HG03378 (cell line): Measurements from ENCODE around the gene MOV10L1.
"Not testable (repeated sequence)": the region's sequence is repeated elsewhere in the genome, so short reads cannot be mapped to it uniquely, and the experiment has no call there.

Source experiments
- ATAC-seq: cut with Tn5 transposase; IDR thresholded peaks from one replicate; pipeline ENCODE4 v1.9.1; 2021; ENCODE audit warnings: mild to moderate bottlenecking, moderate library complexity; ENCODE audit not compliant: unreplicated experiment

The MOV10L1 gene

DNA sequence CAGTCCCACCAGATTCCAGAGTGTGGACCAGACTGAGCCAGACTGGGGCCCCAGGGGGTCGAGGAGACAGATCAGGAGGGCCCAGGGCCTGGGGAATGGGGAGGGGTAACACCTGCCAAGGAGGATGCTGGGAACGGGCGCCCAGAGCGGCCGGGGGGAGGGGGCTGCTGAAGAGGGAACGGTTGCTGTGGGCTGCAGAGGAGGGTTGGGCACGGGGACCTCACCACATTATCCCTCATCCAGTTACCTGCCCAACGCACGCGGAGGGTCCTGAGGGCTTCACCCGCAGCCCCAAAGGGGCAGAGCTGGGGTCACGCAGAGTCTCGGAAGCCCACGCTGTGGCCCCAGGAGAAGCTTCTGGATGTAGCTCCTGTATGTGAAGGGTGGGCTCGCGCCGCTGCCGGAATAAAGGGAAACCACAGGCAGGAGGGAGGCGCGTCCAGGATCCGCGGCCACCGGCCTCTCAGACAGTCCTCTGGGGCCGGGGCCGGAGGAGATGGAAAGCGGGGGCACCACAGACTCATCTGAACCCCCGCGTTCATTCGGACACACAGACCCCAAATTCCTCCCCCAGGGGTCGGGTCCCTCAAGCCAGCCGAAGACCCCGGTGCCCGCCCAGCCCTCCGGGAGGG lies 110.1 kb downstream of the MOV10L1 start:
- no peak for ATAC-seq

DNA sequence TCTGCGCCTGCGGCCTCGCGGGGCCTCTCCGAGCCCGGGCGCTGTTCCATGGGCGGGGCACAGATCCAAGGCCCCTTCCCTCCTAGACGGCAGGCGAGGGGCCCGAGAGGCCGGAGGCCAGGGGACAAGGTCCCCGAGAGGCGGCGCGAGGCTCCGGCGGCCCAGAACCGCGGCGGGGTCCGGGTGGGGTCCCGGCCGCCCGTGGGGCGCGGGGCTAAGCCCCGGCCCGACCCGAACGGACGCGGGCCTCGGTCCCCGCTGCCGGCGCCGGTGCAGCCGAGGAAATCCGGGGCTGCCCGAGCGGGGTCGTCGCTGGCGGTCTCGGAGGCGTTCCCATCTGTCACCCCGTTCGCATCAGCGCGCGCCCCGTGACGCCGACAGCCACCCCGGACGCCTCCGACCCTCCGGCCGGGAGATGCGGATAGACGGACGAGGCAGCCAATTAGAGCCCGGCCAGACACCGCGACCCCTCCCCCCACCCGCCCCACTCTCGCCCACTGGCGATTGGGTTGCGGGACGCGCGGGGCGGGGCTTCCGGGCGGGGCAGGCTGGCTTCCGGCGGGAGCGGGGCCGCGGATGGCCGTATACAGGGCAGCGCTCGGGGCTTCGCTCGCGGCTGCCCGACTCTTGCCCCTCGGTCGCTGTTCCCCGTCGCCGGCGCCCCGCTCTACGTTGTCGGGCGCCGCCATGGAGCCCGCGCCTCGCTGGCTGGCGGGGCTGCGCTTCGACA lies 110.8 kb downstream of the MOV10L1 start, which contains the start of gene SELENOO:
TSS of gene SELENOO (plus strand) at position 551 of the 730 bp plus-strand sequence. CDS start at position 577, 26 bp downstream.
- ATAC-seq, result no peak

DNA sequence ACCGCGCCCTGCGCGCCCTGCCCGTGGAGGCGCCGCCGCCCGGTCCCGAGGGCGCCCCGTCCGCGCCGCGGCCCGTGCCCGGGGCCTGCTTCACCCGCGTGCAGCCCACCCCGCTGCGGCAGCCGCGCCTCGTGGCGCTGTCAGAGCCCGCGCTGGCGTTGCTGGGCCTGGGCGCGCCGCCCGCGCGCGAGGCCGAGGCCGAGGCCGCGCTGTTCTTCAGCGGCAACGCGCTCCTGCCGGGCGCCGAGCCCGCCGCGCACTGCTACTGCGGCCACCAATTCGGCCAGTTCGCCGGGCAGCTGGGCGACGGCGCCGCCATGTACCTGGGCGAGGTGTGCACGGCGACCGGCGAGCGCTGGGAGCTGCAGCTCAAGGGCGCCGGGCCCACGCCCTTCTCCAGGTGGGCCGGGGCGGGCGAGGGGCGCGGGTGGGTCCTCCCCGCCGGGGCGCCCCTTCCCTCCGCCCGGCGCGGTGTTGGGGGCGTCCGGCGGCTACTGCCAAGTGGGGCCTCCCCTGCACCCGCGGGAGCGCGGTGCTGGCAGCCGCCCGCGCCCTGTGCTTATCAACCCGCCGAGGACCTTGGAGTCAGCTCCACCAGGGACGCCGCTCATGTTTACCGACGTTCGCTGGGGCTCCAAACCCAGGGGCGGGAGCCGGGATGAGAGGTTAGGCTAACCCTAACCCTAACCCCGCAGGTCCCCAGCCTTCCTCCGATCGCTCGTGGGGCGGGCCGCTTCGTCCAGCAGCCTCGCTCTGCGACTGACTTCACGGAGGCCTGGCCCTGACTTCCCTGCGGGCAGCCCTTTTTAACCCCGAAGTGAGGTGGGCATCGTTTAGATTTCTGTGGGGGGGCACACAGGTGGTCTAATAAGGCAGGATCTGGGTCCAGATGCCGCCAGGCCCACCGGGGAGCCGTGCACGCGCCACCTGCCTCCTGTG lies 111.7 kb downstream of the MOV10L1 start:
- no peak for ATAC-seq

DNA sequence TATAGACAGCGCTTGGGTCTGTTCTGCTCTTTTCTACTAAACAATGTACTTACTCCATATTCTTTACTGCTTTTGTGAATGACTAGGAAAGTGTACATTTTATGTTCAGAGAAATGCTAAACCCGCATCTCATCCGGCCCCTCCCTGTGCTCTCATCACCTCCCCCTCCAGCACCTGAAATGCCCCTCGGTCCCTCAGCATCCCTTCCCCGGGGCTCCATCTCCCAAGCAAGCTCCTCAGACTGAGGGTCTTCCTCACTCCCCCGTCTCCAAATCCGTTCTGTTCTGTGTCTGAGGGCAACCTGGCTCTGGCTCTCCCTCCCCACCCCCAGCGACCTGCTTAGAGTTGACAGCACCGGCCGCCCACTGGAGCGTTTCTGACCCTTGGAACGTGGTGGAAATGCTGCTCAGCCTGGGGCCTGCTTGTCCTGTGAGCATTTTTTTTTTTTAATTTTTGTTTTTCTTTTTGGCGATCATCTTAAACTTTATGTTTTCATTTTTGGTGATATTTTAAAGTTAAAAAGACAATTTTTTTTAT lies 112.4 kb downstream of the MOV10L1 start:
- ATAC-seq, result no peak

DNA sequence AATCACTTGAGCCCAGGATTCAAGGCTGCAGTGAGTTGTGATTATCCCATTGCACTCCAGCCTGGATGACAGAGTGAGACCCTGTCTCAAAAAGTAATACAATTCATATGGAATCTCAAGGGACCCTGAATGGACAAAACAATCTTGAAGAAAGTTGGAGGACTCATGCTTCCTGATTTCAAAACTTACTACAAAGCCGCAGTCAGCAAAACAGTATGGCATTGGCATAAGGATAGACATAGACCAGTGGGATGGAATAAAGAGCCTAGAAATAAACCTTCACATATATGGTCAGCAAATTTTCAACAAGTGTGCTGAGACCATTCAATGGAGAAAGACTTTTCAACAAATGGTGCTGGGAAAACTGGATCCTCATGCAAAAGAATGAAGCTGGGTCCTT lies 113.5 kb downstream of the MOV10L1 start:
- no peak for ATAC-seq

DNA sequence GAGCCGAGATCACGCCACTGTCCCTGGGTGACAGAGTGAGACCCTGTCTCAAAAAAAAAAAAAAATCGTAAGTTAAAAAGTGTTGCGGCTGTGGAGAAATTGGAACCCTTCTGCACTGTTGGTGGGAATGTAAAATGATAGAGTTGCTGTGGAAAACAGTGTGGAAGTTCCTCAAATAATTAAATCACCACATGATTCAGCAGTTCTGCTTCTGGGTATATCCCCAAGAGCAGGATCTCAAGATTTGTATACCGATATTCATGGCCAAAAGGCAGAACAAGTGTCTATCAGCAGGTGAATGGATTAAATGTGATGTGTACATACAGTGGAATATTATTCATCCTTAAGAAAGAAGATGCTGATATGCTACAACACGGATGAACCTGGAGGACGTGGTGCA lies 114.8 kb downstream of the MOV10L1 start:
- no peak for ATAC-seq

DNA sequence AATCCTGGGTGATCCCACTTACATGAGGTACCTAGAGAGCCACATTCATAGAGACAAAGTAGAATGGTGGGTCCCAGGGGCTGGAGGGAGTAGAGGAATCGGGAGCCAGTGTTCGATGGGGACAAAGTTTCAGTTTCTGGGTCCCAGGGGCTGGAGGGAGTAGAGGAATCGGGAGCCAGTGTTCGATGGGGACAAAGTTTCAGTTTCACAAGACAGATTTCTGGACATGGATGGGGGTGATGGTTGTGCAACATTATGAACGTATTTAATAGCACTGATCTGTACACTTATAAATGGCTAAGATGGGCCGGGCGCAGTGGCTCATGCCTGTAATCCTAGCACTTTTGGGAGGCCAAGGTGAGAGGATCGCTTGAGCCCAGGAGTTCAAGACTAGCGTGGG lies 115.2 kb downstream of the MOV10L1 start:
- ATAC-seq, result not testable (repeated sequence)

DNA sequence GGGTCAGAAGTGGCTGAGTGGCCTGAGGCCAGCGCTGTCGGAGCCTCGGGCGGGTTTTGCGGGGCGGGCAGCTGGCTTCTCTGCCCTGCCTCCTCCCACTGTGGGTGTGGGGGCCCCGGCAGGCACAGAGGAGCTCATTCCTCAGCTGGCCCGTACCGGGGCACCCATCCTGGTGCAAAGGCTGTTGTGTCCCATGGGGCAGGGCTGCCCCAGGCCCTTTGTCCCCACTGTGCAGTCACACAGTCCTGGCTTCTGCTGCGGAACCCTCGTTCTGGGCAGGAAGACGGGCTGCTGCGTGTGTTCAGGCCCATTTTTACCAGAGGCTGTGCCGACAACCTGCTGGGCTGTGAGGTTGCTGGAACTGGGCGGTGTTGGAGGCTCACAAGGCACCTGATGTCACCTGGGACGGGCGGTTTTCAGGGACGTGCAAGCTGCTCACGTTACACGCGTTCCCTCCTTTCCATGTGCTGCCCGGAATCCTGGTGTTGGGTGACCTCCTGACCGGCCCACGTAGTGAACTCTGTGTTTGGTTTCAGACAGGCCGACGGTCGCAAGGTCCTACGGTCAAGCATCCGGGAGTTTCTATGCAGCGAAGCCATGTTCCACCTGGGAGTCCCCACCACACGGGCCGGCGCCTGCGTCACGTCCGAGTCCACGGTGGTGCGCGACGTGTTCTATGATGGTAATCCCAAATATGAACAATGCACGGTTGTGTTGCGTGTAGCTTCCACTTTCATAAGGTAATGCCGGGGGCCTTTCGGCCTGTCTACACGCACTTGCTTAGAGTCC lies 116.2 kb downstream of the MOV10L1 start:
- ATAC-seq, result no peak

DNA sequence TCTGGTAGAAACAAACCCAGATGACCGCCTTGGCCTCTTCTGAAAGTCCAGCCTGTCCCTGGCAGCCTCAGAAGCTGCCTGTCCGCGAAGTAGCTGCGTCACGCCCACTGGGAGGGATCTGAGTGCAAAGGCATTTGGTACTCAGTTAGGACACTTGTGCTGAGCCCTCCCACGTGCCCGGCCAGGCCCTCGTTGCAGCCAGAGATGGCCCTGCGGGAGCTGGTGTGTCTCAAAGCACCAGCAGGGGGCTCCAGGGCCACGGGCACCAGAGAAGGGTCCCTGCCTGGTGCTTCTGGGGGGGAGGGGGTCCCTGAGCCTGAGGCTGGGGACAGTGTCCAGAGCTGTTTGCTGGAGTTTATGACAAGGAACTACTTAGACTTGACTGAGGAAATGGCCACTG lies 116.8 kb downstream of the MOV10L1 start:
- no peak for ATAC-seq

DNA sequence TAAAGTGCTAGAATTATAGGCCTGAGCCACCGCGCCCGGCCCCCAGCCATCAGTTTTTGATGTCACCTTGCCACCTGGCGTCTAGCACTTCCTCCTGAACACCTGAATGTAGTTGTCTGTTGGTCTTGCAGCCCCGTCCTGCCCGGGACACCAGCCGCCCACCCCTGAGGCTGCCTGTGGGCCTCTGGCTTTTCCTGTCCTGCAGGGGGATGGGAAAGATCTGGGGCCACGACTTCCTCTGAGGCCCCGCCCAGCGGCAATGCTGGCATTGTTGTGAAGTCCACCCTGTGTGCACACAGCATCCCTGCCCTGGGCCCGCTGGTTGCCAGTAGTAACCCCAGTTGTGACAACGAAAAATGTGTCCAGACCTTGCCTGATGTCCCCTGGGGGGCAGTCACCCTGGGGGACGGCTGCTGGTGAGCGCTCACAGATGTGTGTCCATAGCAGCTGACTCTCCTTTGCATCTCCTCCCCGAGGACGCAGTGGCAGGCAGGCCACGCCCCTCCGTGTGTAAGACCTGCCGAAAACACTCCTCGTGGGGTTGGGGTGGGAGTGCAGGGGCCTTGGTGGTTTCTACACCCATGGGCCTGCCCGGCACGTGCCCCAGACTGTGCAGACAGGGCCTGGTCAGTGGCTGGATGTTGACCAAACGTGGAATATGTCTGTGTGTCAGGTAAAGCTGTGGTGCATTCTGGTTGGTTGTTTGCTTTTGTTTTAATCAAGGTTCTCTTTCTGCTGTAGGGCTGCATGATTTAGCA lies 117.8 kb downstream of the MOV10L1 start:
- no peak for ATAC-seq

DNA sequence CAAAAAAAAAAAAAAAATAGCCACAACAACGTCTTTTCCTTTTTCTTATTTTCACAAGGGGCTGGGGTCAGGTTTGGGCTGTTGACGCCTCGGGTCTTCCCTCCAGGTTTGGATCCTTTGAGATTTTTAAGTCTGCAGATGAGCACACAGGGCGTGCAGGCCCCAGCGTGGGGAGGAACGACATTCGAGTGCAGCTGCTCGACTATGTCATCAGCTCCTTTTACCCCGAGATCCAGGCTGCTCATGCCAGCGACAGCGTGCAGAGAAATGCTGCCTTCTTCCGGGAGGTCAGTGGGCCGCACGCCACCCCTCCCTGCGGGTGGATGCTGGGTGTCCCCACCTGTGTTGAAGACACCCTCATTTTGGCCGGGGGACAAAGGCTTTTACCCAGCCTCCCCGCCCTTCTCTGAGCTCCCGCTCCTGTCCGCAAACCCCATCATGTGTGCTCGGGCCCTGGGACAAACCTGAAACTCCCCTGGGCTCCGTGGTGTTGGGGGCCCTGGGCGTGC lies 118.7 kb downstream of the MOV10L1 start:
- no peak for ATAC-seq

DNA sequence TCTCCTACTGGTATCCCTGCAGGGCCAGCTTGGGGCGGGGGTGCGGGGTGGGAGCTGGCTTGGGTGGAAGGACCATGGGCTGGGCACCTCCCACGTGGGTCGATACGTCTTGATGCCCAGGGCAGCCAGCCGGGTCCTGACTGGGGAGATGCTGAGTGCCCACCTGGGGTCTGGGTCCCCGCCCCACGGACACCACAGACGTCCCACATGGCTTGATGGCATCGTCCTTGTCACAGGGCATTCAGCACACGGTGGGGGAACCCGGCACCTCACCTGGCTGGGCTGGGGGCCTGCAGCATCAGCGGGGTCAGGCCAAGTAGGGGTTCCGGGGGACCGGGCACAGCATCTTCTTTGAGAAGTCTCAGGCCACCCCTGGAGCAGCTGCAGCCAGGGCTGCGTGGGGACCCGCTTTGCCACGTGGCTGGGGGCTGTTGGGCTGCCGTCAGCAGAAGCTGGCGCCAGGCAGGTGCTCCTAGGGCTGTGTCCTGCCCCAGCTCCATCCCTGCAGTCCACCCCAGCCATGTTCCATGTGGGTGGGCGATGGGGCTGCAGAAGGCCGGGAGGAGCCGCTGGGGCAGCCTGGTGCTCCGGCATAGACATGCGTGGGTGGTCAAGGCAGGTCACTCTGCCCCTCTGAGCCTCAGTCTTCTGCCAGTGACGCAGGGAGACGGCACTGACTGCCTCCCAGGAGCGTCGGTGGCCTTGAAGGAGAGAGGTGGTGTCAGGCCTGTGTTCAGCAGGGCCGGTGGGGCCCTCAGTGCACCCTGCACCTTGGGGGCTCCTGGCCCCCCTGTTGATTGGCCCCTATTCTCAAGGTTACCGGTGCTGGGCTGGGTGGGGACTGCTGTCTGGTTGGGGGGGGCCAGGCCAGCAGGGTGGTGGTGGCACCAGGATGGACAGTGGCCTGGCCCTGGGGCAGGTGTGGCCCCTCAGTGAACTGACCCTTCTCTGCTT lies 119.4 kb downstream of the MOV10L1 start:
- no peak for ATAC-seq

DNA sequence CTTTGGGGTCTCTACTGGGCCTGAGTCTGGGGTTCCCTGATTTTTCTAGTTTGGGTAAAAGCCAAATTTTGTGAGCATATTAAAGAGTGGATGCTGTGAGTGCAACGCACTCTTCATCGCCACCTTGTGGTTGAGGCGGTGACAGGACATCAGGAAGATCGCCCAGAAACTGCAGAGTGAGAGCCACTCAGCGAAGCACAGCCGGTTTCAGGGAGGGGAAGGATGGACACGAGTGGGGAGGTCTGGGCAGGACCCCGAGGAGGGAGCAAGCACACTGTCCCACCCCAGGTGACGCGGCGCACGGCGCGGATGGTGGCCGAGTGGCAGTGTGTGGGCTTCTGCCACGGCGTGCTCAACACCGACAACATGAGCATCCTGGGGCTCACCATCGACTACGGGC lies 120.1 kb downstream of the MOV10L1 start:
- ATAC-seq, result no peak

DNA sequence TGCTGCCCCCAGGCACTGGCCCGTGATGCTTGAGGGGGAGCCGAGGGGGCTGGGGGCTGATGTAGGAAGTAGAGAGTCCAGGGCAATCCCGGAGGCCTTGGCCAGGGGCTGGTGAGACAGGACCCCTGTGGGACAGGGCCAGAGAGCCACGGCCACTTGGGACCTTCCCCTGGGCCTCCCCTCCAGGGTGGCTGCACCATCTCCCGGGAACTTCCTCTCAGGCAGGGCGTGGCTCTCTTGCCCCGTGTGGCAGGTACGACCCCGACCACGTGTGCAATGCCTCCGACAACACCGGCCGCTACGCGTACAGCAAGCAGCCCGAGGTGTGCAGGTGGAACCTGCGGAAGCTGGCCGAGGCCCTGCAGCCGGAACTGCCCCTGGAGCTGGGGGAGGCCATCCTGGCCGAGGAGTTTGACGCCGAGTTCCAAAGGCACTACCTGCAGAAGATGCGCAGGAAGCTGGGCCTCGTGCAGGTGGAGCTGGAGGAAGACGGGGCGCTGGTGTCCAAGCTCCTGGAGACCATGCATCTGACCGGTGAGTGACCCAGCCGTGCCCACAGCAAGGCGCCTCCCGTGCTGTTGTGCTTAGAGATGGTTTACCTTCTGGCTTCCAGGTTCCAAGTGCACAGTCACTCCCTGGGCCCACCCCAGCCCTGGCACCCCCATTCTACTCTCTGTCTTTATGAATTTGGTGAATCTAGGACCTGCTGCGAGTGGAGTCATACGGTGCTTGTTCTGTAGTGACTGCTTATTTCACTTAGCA lies 120.8 kb downstream of the MOV10L1 start:
- ATAC-seq, result no peak

DNA sequence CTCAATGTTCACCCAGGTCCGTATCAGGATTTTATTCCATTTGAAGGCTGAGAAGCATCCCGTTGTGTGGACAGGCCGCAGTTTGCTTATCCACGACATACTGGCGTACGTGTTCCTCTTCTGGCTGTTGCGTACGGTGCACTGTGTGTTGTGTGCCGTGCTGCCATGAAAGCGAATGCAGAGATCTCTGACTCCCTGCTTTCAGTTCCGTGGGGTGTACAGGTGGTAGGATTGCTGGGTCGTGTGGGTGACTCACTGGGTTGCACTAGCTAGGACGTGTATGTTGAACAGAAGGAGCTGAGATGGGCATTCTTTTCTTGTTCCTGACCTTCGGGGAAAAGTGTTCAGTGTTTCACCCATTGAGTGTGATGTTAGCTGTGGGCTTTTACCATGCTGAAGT lies 121.3 kb downstream of the MOV10L1 start:
- ATAC-seq, result no peak
